HS-5 (cell line): ENCODE measurements around the gene CD58.
"Not testable (repeated sequence)": the region's sequence is repeated elsewhere in the genome, so short reads cannot be mapped to it uniquely, and the experiment has no call there.

Experiments used
- DNase-seq: peaks from one replicate; pipeline ENCODE4 v3.0.0-alpha.2; 2012; ENCODE audit warnings: low read depth

CD58 gene, protein sequence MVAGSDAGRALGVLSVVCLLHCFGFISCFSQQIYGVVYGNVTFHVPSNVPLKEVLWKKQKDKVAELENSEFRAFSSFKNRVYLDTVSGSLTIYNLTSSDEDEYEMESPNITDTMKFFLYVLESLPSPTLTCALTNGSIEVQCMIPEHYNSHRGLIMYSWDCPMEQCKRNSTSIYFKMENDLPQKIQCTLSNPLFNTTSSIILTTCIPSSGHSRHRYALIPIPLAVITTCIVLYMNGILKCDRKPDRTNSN

DNA sequence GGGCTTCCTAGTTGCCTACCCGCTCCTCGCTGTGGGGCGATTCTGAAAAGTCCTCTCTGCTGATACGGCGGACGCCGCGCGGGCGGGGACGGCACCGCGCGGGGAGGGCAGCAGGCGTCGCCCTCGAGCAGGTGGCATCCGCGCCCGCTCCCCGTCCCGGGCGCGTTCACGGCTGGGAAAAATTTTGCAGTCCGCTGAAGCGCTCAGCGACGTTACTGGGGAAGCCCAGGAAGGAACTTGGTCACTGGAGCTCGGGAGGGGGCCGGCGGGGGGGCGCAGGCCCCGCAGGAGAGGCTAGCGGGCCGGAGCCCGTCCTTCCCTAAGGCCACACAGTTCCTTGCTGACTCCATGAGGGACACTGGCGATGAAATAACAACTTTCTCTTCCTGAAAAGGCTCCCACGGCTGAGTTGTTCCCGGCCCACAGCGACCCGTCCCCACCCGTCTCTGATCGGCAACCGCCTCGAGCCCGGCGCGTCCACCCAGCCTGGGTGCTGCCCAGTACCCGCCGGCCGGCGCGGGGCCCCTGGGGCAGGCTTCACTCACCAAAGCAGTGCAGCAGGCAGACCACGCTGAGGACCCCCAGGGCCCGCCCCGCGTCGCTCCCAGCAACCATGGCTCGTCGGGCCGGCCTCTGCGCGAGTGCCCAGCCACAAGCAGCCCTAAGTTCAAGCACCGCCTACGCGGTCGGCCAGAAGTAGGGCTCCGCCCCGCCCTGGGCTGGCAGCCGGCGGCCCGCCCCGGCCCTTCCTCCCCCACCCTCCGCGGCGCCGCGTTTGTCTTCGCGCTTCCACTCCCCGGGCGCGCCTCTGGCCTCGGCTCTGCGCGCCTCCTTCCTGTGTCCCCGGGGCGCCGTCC lies at the start of gene CD58:
Gene CD58 (minus strand): TSS at position 669 of the 857 bp plus-strand sequence. CDS start 54 bp downstream, at position 615.
- DNase-seq: peak; percentile 42

DNA sequence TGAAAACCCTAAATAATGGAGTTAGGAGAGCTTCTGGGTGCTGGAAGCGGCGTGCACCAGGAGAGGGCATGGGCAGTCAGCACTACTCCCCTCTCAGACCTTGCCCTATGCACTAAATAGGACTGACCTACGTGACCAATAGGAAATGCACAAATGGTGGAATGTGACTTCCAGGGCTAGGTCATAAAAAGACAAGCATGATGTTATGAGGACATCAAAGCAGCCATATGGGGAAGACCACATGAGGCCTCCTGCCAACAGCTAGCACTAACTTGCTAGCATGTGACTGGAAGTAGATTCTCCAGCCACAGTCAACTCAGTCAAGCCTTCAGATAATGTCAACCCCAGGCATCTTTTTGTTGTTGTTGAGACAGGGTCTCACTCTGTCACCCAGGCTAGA lies 49.6 kb upstream of the CD58 start:
- DNase-seq: not testable (repeated sequence)

DNA sequence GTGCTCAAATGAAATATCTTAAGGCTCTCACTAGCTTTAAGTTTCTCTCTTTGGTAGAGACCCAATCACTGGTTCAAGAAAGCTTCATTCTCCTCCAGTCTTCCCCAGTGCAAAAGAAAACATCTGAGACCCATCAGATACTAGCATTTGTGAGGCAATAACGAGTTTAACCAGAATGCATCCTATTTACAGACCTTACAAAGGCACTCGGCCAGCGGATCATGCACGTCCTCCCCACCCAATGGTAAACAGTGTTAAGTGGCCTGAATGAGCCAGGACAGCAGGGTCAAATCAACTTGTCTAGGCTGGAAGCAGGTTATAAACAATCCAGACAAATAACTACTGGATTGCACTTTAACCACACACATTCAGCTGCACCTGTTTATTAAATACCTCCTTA lies 48.3 kb upstream of the CD58 start:
- not testable (repeated sequence) for DNase-seq

DNA sequence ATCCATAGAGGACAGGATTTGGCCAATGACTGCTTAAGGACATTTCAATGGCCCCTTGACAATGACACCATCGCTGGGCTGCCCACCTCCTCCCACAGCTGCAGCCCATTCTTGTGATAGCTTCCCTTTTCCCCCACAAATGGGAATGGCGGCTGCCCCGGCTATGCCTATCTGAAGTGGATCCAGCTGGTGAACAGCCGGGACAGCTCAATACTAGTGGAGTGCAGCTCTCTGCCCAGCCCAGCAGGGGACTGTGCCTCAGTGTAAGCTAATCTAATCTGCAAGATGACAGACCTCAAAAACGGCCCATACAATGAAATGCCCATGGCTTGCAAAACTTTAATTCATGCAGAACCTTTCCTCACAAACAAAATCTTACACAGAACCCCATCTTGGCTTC lies 47.0 kb upstream of the CD58 start:
- not testable (repeated sequence) for DNase-seq

DNA sequence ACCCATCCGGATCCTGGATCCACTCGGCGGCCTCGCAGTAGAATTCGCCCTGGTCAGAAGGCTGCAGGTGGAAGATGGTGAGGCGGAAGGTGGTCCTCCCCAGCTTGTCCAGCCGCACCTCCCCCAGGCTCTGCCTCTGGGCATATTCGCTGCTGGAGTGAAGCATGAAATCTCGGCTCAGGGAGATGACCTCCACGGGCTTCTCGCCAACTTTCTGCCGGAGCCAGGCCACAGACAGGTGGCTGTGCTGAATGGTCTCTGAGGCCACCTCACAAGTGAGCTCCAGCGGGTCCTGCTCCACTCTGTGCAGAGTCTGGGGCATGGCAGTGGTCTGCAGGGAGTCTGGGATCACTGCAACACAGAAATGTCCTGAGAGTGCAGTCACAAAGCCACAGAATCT lies 43.0 kb upstream of the CD58 start:
- DNase-seq: not testable (repeated sequence)

DNA sequence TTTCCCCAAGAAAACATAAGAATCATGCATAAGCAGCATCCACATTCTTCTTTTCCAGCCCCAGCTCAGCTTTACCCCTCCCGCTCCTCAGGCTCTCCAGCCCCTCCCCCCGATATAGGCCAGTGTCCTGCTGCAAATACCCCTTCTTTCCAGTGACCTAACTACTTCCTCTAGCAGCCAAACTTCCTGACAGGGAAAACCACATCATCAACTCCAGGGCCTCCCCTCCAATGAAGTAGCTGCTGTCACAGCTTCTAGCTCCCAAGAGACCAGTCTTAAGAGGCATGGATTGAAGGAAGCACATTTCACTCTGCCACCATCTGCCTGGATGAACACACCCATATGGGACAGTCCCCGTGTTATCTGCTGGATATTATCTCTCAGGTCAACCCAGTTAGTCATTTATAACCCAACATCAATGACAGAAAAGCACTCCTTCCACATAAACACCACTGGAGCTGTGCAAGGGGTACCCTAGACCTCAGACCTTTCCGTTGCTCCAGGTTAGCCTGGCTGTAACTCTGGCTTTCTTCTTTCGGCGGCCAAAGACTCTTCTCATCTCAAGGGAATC lies 39.1 kb upstream of the CD58 start:
- not testable (repeated sequence) for DNase-seq

DNA sequence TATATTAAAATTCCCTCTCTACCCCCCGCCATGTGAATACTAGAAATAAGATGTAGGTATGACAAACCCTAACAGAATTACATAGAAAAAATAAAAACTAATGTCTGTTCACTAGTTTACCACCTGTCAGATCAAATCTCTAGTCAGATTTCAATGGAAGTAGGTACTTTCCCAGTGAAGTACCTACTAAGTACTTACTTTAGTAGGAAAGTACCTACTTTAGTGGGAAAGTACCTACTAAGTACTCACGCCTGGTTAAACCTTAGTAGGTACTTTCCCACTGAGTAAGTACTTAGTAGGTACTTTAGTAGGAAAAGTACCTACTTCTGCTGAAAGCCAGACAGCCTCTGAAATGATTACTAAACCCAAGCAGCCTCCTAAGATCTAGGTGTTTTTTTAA lies 38.0 kb upstream of the CD58 start:
- not testable (repeated sequence) for DNase-seq

DNA sequence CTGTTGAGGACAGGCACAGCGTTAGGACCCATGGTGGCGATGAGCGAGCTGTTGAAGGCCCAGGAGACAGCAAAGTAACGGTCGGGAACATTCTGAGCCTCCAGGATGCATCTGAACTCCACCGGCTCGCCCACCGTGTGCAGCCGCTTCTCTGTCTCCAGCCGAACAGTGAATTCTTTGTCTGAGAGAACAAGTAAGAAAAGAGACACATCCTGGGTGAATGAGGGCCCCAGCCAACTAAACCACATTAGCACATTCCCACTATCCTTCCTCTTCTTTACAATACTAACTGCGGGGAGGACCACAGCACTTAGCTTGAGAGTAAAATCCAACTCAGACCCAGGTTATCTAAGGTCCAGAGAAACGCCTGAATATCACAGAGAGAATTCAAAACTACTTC lies 37.3 kb upstream of the CD58 start:
- DNase-seq: not testable (repeated sequence)

DNA sequence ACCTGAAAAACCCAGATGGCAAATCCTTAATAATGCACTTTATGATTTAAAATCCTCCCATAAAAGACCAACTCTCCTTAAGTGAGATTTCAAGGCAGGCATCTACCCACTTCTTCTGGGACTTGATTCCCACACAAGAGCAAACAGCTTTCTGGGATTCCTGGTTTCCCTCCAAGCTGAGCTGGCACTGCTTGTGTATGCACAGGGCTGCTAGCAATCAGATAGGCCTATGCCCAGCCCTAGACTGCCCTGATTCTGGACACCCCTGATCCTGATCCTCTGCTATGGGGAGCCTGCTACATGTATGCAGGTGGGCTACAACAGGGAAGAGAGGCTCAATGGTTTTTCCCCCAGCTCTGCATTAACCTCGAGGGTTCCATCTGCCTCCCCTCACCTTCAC lies 36.6 kb upstream of the CD58 start:
- DNase-seq: not testable (repeated sequence)

DNA sequence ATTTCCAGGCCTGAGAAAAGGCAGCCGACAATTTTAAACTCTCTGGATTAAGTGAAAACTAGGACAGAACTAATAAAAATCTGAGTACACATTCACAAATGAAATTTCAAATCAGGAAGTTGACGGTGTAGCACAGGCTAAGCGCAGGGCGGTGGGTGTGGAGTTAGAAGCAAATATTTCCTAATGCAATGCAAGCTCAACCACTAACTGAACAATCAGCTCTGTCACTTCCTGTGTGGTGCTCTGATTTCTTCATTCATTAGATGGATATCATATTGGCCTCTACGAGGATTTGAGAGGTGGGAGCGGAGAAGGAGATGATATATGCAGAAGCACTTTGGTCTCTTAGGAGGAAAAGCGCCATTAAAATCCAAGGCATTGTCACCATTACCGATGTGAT lies 35.2 kb upstream of the CD58 start:
- DNase-seq: not testable (repeated sequence)

DNA sequence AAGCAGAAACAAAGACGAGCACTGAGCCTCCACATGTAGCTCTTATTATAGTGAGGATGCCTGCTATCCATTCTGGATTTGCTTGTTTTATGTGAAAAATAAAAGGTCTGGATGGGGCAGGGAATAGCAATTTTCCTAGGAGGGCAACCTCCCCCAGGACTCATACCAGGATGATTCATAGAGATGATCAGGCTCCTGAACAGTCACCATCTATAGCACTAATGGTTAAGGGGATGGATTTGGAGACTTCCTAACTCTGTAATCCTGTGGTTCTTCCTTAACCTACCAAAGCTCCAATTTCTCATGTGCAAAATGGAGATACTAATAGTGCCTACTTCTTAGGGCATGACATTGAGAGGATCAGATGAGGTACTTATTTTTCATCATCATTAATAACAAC lies 34.5 kb upstream of the CD58 start:
- DNase-seq: no peak

DNA sequence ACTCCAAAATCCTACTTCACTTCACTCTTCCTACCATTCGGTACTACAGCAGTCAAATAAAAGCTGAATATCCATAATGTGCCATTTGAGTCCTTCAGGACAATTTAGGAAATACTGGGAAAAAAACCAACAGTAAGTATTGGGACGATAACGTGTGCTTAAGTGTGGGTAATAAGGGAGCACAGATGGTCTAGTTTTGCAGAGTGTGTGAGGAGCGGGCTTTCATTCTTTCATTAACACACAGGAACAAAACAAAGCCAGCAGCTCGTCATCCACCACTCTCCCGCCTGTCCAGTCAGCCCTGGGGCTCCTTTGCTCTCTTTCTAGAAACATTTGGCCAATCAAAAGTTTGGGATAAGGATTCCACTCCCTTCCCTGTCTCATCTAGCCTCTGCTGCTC lies 33.6 kb upstream of the CD58 start:
- DNase-seq: not testable (repeated sequence)

DNA sequence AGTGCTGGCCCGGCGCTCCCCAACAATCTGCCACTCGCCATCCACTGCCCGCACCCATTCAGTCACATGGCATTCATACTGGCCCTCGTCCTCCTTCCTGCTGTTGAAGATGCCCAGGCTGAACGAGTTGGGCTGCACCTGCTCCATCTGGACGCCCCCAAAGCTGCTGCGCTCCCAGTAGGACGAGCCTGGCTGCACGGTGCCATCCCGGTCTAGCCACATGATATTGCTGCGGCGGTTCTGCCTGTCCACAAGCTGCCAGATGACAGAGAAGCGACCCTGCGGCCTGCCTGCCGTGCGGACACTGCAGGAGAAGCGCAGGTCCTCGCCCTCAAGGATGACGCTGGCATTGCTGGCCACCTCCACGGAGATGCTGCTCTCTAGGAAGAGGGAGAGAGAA lies 32.8 kb upstream of the CD58 start:
- DNase-seq: not testable (repeated sequence)

DNA sequence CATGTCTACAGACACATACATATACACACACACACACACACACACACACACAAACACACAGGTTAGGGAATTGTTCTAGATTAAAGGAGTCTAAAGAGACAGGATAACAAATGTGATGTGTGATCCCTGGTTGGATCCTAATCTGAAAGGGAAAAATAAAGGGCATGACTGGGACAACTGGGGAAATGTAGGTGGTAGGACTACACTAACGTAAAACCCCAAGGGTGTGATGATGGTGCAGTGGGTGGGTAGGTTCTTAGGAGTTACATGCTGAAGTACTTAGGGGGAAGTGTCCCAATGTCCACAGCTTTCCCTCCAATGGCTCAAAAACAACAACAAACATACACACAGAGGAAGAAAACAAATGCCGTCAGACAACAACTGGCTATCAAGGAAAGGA lies 28.5 kb upstream of the CD58 start:
- not testable (repeated sequence) for DNase-seq

DNA sequence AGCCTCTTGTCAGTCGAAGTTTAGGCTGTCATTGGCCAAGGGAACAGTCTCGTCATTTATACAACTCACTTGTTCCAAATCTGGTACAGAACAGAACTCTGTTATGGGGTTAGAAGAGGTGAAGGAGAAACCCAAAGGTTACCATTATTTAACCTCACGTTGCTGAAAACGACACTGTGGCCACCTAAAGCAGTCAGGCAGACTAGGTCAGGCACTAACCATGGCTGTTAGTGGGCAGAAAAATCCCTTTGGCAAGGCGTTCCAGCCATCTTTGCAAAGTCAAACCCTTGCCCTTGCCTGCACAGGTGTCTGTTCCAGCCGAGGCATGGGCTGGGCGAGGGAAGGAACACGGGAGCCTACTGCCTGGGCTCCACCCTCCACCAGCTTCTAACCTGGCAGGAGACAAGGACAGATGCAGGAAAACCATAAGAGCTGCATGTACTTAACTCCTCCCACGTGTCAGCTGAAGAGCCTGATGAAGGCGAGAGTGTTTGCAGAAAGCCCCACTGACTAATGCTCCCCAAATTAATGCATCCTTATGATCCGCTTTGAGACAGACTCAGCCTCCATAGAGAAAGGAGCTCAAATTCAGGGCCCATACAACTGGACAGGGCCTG lies 27.7 kb upstream of the CD58 start:
- not testable (repeated sequence) for DNase-seq

DNA sequence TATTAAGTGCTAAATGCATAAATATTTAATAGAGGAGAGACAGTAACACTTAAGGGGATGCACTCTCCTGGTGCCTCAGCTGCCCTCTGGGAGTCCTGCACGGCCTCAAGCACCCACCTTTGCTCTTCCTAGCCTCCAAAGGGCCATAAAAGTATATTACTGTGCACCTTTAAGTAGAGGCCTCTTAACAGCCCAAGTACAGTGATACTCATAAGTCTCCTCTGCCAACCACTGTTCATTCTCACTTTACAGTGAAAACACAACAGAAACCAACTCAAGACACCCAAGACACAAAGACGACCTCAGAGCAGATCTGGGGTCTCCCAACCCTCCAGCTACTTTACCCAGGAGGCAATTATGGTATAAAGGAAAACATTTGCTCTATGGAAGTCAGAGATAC lies 26.6 kb upstream of the CD58 start:
- not testable (repeated sequence) for DNase-seq

DNA sequence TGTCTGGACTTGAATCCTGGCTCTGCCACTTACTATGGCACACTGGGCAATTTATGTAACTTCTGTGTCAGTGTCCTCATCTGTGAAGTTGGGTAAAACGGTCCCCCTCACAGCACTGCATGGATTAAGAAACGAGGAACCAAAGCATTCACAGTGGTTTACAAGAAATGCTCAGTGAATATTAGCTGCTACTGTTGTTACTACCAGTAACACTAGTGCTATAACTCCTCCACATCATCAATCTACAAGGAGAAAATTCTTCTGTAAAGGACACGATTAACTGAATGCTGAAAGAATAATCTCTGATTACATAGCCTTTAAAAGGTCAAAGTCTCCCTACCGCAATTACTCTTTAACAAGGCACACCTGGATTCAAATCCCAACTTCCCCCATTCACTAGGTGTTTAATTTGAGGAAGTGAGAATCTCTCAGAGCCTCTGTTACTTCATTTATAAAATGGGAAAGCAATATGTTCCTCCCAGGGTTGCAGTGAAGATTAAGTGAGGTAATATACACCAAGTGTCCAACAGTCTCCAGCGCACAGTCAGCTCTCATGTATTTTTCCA lies 26.0 kb upstream of the CD58 start:
- not testable (repeated sequence) for DNase-seq

DNA sequence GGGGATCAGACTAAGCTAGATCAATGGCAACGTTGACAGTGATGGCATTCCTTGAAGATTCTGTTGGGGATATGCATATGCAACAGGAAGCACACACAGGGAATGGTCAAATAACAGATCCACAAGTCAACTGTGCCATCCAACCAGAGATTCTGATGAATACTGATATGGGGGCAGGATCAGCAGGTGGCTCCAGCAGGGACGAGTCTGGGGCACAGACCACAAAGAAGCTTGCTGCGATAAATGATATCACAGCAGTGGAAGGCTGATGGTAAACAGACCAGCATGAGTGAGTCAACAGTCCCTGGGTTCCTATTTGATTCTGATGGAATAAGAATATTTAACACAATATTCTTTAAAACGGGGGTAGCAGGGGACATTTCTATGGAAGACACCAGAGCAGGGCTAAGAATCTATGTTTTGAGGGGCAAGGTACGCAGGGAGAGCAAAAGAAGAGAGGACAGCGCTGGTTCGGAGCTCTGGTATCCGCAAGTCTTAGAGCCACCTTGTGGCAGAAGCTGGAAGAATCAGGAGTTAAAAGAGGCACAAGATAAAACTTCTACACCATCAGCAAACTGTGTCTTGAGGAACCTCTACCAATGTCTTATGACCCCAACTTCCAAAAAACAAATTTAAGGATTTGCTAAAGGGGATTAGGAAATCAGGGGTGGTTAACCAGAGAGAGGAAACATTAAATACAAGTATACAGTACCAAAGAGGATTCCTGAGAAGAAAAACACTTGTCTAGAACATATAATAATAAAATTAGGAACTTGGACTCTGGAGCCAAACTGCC lies 25.3 kb upstream of the CD58 start:
- DNase-seq: not testable (repeated sequence)

DNA sequence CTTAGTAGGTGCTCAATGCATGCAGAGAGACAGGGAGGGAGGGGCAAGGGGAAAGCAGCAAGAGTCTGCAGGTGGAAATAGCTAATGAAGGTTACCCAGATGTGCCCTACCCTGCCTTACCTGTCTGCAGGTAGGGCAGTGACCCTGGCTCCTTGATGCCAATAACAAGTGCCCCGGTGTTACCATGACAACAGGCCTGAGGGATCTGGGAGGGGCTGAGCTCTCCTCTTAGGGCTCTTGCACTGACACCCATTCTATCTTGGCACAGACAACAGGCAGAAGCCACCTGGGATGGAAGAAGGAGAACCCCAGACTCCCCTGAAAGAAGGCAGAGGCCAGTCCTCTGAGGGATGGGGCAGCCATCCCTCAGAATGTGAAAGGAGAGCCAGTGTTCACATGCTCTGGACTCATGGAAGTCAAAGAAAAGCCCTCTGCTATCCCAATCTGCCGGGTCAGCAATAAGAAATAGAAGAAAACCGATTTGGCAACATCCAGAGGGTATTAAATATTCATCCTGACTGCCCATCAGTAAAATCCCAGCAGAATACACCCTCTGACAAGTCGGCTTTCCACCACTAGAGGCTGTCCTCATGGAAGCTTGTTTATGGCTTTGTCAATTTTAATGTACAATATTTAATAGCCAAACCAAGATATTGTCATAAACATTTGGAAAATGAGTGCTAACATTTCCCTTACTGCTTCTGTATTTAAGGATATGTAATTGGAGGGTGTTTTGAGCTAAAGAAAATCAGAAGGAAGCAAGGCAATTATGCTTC lies 24.4 kb upstream of the CD58 start:
- DNase-seq: not testable (repeated sequence)

DNA sequence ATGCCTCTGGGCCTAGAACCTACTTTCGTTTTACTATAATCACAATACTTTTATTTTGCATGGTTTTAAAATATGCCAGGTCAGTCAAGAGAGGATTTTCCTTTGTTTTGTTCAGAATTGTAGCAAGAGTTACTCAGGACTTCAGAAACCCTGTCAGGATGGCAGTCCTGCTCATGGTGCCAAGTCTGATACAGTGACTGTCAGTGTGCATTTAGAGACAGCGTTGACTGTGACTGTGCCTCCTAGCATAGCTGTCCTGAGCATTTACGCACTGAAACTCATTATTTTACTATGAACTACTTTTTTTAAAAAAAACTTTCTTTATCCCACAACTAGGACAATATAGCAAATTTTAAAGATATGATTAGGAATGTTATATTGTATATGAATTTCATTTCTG lies 23.2 kb upstream of the CD58 start:
- DNase-seq: not testable (repeated sequence)

DNA sequence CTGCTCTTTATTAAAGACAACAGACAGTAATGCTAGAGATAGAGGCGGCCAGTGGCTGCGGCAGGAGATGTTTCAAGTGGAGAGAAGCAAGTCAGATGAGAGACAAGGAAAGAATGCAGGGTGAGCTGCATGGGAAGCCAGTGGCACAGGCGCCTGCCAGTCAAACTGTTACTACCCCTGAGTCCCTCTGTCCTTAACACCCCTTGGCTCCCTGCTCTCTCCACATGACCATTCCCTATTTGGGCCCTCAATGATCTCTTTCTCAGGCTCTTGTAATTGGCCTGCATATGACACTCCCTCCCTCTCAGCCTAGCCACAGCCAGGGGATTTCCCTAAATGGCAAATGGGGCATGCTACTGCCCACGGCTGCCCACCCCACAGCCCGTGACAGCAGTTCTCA lies 22.6 kb upstream of the CD58 start:
- not testable (repeated sequence) for DNase-seq
